Osteocyte (in vitro differentiated cells): ENCODE measurements around the gene DDAH1. TPM values are rescaled to one million over a fixed set of nuclear protein-coding genes. Genes with fewer than 3 reads are reported as not detected.

ENCODE experiments used
- DNase-seq: peaks from one replicate; pipeline ENCODE4 v3.0.0; 2021; ENCODE audit warnings: mixed read lengths; ENCODE audit not compliant: unreplicated experiment; ENCODE audit errors: extremely low spot score
- H3K27ac Mint-ChIP-seq: one replicate; pipeline ENCODE4 v1.8.0; 2021; ENCODE audit warnings: mild to moderate bottlenecking, mixed read lengths; ENCODE audit not compliant: unreplicated experiment
- H3K27me3 Mint-ChIP-seq: one replicate; pipeline ENCODE4 v1.8.0; 2021; ENCODE audit warnings: mixed read lengths; ENCODE audit not compliant: unreplicated experiment
- H3K36me3 Mint-ChIP-seq: one replicate; pipeline ENCODE4 v1.8.0; 2021; ENCODE audit warnings: mixed read lengths; ENCODE audit not compliant: unreplicated experiment
- H3K4me1 Mint-ChIP-seq: one replicate; pipeline ENCODE4 v1.8.0; 2021; ENCODE audit warnings: mixed read lengths; ENCODE audit not compliant: unreplicated experiment
- H3K4me3 Mint-ChIP-seq: one replicate; pipeline ENCODE4 v1.8.0; 2021; ENCODE audit warnings: mild to moderate bottlenecking, moderate library complexity, mixed read lengths; ENCODE audit not compliant: unreplicated experiment
- H3K9me3 Mint-ChIP-seq: one replicate; pipeline ENCODE4 v1.8.0; 2021; ENCODE audit warnings: mixed read lengths; ENCODE audit not compliant: unreplicated experiment
- total RNA-seq: library from RNA; stranded (reverse); gene quantifications from 2 replicates; pipeline ENCODE4 v1.2.1, GENCODE V29; 2021
- TF ChIP-seq, protein P1 (sequence below): fragments of 200-600 bp; sonication (generic); IDR thresholded peaks from 2 replicates; pipeline ENCODE4 v1.5.0; 2021; ENCODE audit warnings: antibody characterized with exemption, mild to moderate bottlenecking, moderate library complexity

The DDAH1 gene
- total RNA-seq, 1 donor from 2014 or later = 46.8 TPM

DNA sequence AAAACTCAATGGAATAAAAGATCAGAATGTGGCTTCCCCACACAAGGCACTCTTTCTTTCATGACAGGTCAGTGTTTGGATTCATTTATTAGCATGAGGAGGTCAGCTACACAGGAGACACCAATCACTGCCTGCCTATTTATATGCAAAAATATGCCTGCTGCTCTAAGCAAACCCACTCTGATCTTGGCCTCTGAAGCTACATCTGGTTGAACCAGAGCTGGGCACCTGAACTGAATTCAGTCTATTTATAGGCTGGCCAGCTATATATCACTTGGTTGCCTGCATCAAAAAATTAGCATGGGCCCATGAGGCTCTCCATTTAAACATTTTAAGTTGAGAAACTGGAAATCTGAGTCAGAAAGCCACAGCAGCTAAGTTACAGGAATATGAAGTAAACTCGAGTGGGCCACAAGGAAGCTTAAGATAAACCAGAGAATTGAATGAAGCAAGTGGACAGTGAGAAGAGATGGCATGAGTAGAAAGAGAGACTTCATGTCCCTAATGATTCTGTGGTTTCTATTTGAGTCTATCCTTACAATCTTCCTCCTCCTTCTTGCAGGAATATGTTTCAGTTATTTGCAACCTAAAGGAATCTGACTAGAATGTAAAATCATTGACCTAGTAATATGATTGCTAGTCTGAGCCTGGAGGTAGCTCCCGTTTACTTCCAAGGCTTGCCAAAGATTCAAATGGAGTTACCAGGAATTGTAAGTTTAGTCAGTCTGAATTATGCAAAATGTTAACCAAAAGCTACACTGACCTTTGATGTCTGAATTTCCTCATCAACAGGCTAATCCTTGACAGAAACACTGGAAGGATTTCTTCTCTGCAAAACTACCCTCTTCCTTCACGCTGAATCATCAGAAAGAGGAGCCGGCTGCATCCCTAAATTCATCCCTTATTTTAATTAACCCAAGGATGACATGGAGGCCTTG is 17.7 kb downstream of the DDAH1 start:
- DNase-seq = no peak
- H3K27ac Mint-ChIP-seq = peak overlapping the region; percentile 72
- no peak overlapping the region for H3K4me3 Mint-ChIP-seq
- peaks cover 15% of the 10 kb centered on the region for H3K36me3 Mint-ChIP-seq
- TF ChIP-seq, protein P1, sequence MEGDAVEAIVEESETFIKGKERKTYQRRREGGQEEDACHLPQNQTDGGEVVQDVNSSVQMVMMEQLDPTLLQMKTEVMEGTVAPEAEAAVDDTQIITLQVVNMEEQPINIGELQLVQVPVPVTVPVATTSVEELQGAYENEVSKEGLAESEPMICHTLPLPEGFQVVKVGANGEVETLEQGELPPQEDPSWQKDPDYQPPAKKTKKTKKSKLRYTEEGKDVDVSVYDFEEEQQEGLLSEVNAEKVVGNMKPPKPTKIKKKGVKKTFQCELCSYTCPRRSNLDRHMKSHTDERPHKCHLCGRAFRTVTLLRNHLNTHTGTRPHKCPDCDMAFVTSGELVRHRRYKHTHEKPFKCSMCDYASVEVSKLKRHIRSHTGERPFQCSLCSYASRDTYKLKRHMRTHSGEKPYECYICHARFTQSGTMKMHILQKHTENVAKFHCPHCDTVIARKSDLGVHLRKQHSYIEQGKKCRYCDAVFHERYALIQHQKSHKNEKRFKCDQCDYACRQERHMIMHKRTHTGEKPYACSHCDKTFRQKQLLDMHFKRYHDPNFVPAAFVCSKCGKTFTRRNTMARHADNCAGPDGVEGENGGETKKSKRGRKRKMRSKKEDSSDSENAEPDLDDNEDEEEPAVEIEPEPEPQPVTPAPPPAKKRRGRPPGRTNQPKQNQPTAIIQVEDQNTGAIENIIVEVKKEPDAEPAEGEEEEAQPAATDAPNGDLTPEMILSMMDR = no peak
- no peaks in the 10 kb centered on the region for H3K27me3 Mint-ChIP-seq
- peaks cover 3% of the 10 kb centered on the region for H3K9me3 Mint-ChIP-seq
- H3K4me1 Mint-ChIP-seq = peaks cover 42% of the 10 kb centered on the region

GRCh38 chr1:85445906-85446305 is 19.1 kb downstream of the DDAH1 start:
- H3K36me3 Mint-ChIP-seq = peaks cover 15% of the 10 kb centered on the region
- H3K27ac Mint-ChIP-seq = peak overlapping the region; percentile 37
- H3K4me3 Mint-ChIP-seq = no peak overlapping the region
- no peak for DNase-seq
- TF ChIP-seq, protein P1 = no peak
- no peaks in the 10 kb centered on the region for H3K27me3 Mint-ChIP-seq
- peaks cover 52% of the 10 kb centered on the region for H3K4me1 Mint-ChIP-seq
- peaks cover 3% of the 10 kb centered on the region for H3K9me3 Mint-ChIP-seq

DNA sequence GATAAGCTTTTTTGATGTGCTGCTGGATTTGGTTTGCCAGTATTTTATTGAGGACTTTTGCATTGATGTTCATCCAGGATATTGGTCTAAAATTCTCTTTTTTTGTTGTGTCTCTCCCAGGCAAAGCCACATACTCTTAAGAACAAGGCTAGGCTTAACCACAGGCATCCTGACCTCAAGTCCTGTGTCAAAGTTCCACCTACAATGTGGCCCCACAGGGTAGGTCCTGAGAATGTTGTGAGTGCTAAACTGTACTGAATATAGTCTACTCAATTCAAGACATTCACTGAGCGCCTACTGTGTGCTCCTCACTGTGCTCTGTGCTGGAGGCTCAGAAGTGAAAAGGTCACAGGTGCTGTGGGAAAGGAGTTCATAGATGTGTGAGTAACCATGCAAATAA is 20.6 kb downstream of the DDAH1 start:
- no peak for DNase-seq
- Mint-ChIP-seq H3K4me1 (peaks cover 65% of the 10 kb centered on the region), H3K27ac (no peak overlapping the region), H3K4me3 (no peak overlapping the region), H3K9me3 (no peaks in the 10 kb centered on the region), H3K27me3 (no peaks in the 10 kb centered on the region), H3K36me3 (peaks cover 11% of the 10 kb centered on the region)
- TF ChIP-seq, protein P1 = no peak

DNA sequence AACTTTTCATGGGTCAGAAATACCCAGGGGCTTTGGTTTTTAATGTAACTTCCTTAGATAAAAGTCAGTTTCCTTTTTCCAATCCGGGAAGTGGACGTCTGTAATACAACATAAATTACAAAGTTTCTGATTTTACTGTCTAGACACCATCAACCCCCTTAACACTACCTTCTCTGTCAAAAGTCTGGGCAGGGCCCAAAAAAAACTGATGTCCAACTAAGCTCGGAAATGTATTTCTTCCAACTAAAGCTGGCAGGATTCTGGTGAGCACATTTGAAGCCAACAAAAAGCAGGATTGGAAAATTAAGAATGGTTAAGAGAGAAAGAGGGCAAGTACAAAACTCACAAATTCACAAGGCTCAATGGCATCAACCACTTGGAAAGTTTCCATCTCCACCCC is 24.3 kb downstream of the DDAH1 start:
- H3K36me3 Mint-ChIP-seq = peaks cover 8% of the 10 kb centered on the region
- peaks cover 53% of the 10 kb centered on the region for H3K4me1 Mint-ChIP-seq
- TF ChIP-seq, protein P1 = no peak
- no peak for DNase-seq
- peak overlapping the region; percentile 93 for H3K27ac Mint-ChIP-seq
- no peaks in the 10 kb centered on the region for H3K9me3 Mint-ChIP-seq
- peak overlapping the region; percentile 41 for H3K4me3 Mint-ChIP-seq
- H3K27me3 Mint-ChIP-seq = no peaks in the 10 kb centered on the region

DNA sequence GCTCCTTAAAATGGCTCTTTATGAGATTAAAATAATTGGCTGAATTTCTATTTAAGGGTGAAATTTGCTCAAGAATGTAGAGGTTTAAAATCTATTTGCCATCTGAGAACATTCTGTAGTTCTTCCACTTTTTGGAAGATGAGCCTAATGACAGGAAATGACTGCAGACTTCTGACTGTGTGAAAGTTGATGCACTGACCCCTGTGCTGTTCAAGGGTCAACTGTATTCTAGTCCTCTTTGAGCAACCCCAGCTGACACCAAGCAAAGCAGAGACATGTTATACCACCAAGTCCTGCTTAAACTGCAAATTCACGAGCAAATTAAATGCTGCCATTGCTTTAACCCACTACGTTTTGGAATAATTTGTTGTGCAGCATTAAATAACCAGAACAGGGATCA is 26.6 kb downstream of the DDAH1 start:
- Mint-ChIP-seq H3K4me3 (no peak overlapping the region), H3K9me3 (no peaks in the 10 kb centered on the region), H3K27ac (peak overlapping the region; percentile 61), H3K27me3 (no peaks in the 10 kb centered on the region), H3K4me1 (peaks cover 43% of the 10 kb centered on the region), H3K36me3 (peaks cover 3% of the 10 kb centered on the region)
- DNase-seq = no peak
- TF ChIP-seq, protein P1 = no peak
